ENCODE results near the gene NPAS2.

DNA sequence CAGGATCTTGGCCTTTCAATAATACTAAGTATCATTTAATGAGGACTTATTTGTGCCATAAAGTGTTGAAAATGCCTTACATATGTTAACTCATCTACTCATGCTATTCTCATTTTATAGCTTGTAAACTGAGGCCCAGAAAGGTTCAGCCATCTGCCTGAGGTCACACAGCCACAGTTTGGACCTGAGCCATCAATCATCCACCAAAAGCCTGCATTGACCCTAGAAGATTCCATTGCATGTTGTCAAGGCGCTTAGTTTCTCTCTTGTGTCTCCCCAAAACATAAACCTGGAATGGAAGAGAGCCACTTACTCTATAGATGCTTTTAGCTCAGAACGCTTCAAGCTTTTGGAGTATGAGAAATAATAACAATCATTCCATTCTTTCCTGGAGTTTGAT lies 26.8 kb downstream of the NPAS2 start:
- TF ChIP-seq, protein P1, sequence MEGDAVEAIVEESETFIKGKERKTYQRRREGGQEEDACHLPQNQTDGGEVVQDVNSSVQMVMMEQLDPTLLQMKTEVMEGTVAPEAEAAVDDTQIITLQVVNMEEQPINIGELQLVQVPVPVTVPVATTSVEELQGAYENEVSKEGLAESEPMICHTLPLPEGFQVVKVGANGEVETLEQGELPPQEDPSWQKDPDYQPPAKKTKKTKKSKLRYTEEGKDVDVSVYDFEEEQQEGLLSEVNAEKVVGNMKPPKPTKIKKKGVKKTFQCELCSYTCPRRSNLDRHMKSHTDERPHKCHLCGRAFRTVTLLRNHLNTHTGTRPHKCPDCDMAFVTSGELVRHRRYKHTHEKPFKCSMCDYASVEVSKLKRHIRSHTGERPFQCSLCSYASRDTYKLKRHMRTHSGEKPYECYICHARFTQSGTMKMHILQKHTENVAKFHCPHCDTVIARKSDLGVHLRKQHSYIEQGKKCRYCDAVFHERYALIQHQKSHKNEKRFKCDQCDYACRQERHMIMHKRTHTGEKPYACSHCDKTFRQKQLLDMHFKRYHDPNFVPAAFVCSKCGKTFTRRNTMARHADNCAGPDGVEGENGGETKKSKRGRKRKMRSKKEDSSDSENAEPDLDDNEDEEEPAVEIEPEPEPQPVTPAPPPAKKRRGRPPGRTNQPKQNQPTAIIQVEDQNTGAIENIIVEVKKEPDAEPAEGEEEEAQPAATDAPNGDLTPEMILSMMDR (conservative IDR thresholded peaks at IDR 0.05; ENCODE audit: low read length) = no peak
- no peak for TF ChIP-seq EZH2phosphoT487 (IDR thresholded peaks at IDR 0.05; ENCODE audit: borderline replicate concordance)

Measured in Loucy (cell line).